GM23338 (cell line): Measurements from ENCODE around the gene DLK1. TPM values are rescaled to one million over a fixed set of nuclear protein-coding genes. Genes with fewer than 3 reads are reported as not detected.

ENCODE experiments used
- ATAC-seq: fragments of 200-7000 bp; cut with Tn5 transposase; 3 replicates; pipeline ENCODE4 v1.9.1; 2020
- DNase-seq: peaks from one replicate; pipeline ENCODE4 v3.0.0-alpha.2; 2015; ENCODE audit warnings: low spot score
- H2AFZ ChIP-seq: fragments of 200-600 bp; sonication (generic); 2 replicates; pipeline ENCODE4 v1.8.0; 2016; ENCODE audit warnings: antibody characterized with exemption, mild to moderate bottlenecking, moderate library complexity
- H3F3A ChIP-seq: fragments of 200-600 bp; sonication (generic); replicated peaks from 2 replicates; pipeline ENCODE4 v1.8.0; 2017; ENCODE audit warnings: antibody characterized with exemption, mixed run types, low read depth
- H3K27ac ChIP-seq: fragments of 200-600 bp; sonication (generic); 2 replicates; pipeline ENCODE4 v1.6.1; 2016; ENCODE audit warnings: low read depth
- H3K27me3 ChIP-seq: fragments of 200-600 bp; sonication (generic); 2 replicates; pipeline ENCODE4 v1.8.0; 2016; ENCODE audit warnings: mild to moderate bottlenecking, mixed run types, moderate library complexity; ENCODE audit not compliant: insufficient read depth
- H3K36me3 ChIP-seq: fragments of 200-600 bp; sonication (generic); 2 replicates; pipeline ENCODE4 v1.8.0; 2016; ENCODE audit warnings: mild to moderate bottlenecking; ENCODE audit not compliant: insufficient read depth
- H3K4me1 ChIP-seq: fragments of 200-600 bp; sonication (generic); 2 replicates; pipeline ENCODE4 v1.8.0; 2016; ENCODE audit warnings: mild to moderate bottlenecking, moderate library complexity; ENCODE audit not compliant: insufficient read depth
- H3K4me2 ChIP-seq: fragments of 200-600 bp; sonication (generic); 2 replicates; pipeline ENCODE4 v1.7.1; 2017; ENCODE audit warnings: mixed run types
- H3K4me3 ChIP-seq: fragments of 200-600 bp; sonication (generic); 2 replicates; pipeline ENCODE4 v1.6.1; 2016; ENCODE audit warnings: mixed run types
- H3K79me2 ChIP-seq: fragments of 200-600 bp; sonication (generic); replicated peaks from 2 replicates; pipeline ENCODE4 v1.8.0; 2017; ENCODE audit warnings: mild to moderate bottlenecking; ENCODE audit not compliant: insufficient read depth
- H3K9me2 ChIP-seq: fragments of 200-600 bp; sonication (generic); 2 replicates; pipeline ENCODE4 v1.8.0; 2017; ENCODE audit not compliant: insufficient read depth
- H4K20me1 ChIP-seq: fragments of 200-600 bp; sonication (generic); replicated peaks from 2 replicates; pipeline ENCODE4 v1.8.0; 2017; ENCODE audit warnings: mild to moderate bottlenecking; ENCODE audit not compliant: insufficient read depth
- H3K27ac Mint-ChIP-seq: 2 replicates; pipeline ENCODE4 v1.8.0; 2020; ENCODE audit warnings: inconsistent platforms, mild to moderate bottlenecking, moderate library complexity, mixed read lengths
- H3K27me3 Mint-ChIP-seq: 3 replicates; pipeline ENCODE4 v1.8.0; 2022; ENCODE audit warnings: low read depth, mild to moderate bottlenecking, moderate library complexity, mixed read lengths, inconsistent platforms; ENCODE audit not compliant: insufficient read depth, poor library complexity
- H3K36me3 Mint-ChIP-seq: 3 replicates; pipeline ENCODE4 v1.8.0; 2021; ENCODE audit warnings: low read depth, mild to moderate bottlenecking, inconsistent platforms, moderate library complexity, mixed read lengths
- H3K4me1 Mint-ChIP-seq: 3 replicates; pipeline ENCODE4 v1.8.0; 2020; ENCODE audit warnings: mild to moderate bottlenecking, inconsistent platforms, mixed read lengths
- H3K4me3 Mint-ChIP-seq: 3 replicates; pipeline ENCODE4 v1.8.0; 2021; ENCODE audit warnings: moderate library complexity, mild to moderate bottlenecking, inconsistent platforms, mixed read lengths
- H3K9me3 Mint-ChIP-seq: 3 replicates; pipeline ENCODE4 v1.8.0; 2020; ENCODE audit warnings: moderate library complexity, mild to moderate bottlenecking, inconsistent platforms, mixed read lengths
- EZH2 ChIP-seq: fragments of 200-600 bp; sonication (generic); IDR thresholded peaks from one replicate; pipeline ENCODE4 v1.8.0; 2017; ENCODE audit warnings: antibody characterized with exemption, mild to moderate bottlenecking, low read depth; ENCODE audit not compliant: unreplicated experiment
- EZH2phosphoT487 ChIP-seq: fragments of 200-600 bp; sonication (generic); IDR thresholded peaks from one replicate; pipeline ENCODE4 v1.8.1; 2018; ENCODE audit warnings: antibody characterized with exemption; ENCODE audit not compliant: unreplicated experiment
- NANOG ChIP-seq: IDR thresholded peaks from 2 replicates; pipeline ENCODE4 v1.6.1; 2016; ENCODE audit warnings: antibody characterized with exemption, borderline replicate concordance
- POLR2AphosphoS5 ChIP-seq: IDR thresholded peaks from 2 replicates; pipeline ENCODE4 v1.6.1; 2016; ENCODE audit warnings: antibody characterized with exemption, low read depth
- STAT1 ChIP-seq: IDR thresholded peaks from one replicate; pipeline ENCODE4 v1.6.1; 2016; ENCODE audit warnings: antibody characterized with exemption; ENCODE audit not compliant: unreplicated experiment
- ZNF331 ChIP-seq: fragments of 250-450 bp; sonication (Bioruptor Pico); IDR thresholded peaks from 2 replicates; pipeline ENCODE4 v1.5.0; 2020; ENCODE audit warnings: low read depth, mild to moderate bottlenecking, moderate library complexity
- polyA plus RNA-seq: library from polyadenylated mRNA; unstranded; fragments of >200 nt; fragmentation: Nextera tagmentation; extraction: Ambion mirVana; gene quantifications from 2 replicates; pipeline ENCODE4 v1.2.1, GENCODE V29; 2016
- total RNA-seq: library from RNA; depleted of rRNA; stranded (reverse); fragments of >200 nt; shearing (Covaris generic); gene quantifications from 2 replicates; pipeline ENCODE4 v1.2.3, GENCODE V29; 2014
- TF ChIP-seq, protein P1 (sequence below): IDR thresholded peaks from one replicate; pipeline ENCODE4 v1.6.1; 2018; ENCODE audit warnings: antibody characterized with exemption; ENCODE audit not compliant: unreplicated experiment
- TF ChIP-seq, protein P2 (sequence below), 2 experiments: fragments of 200-600 bp in 1 of 2; sonication (generic) in 1 of 2; conservative IDR thresholded peaks; 2 replicates each; pipeline versions ENCODE4 v1.5.1 to v1.6.1; 2016 to 2017; ENCODE audit warnings: antibody characterized with exemption in 2 of 2, low read depth in 2 of 2, mild to moderate bottlenecking in 2 of 2, moderate library complexity in 1 of 2
- TF ChIP-seq, protein P3 (sequence below): IDR thresholded peaks from 2 replicates; pipeline ENCODE4 v1.6.1; 2016; ENCODE audit warnings: antibody characterized with exemption

The DLK1 gene
- total and polyA plus RNA-seq, 2 experiments from 2014 or later = 1.1 to 1.2 TPM

DNA sequence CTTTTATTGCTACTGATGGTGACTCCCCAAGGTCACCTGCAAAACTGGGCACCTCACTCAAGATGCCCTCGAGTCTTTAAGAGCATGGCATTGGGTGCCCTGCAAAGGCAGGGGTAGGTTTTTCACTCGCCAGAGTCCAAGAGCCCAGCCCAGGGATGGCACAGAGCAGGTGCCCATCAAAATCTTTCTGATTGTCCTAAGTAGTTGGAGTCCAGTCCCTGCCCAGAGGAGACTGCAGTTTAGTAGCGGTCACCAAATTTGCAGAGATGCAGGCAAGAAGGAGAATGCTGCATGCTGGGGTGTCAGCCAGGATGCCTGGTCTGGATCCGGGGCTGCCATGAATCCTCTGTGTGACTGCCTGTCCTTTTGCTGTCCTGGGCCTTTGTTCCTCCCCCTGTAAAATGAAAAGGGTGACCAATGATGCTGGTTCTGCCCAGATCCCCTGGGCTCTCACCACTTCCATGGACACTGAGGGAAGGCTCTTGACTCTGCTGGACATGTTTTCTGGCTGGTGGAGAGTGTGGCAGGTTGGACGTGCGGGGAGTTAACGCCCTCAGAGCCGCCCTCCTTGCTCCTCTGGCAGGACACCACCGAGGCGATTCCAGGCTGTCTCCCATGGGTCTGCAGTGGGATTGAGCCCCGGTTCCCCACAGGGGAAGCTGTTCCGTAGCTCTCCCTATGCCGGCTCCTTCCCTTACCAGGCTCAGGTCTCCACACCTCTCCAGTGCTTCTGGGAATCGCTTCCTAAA is 41.3 kb downstream of the DLK1 start:
- Mint-ChIP-seq H3K9me3 (peaks cover 24% of the 10 kb centered on the region), H3K4me3 (no peak overlapping the region), H3K36me3 (peaks cover 17% of the 10 kb centered on the region), H3K27ac (no peak overlapping the region), H3K27me3 (no peaks in the 10 kb centered on the region), H3K4me1 (peaks cover 8% of the 10 kb centered on the region; the same call in 2 of the 3 replicates)
- Histone ChIP-seq H2AFZ (no peak overlapping the region), H3K36me3 (no peaks in the 10 kb centered on the region), H4K20me1 (no peaks in the 10 kb centered on the region), H3K27ac (no peak overlapping the region), H3K9me2 (peaks cover 3% of the 10 kb centered on the region; the same call in 1 of the 2 replicates), H3K4me1 (no peaks in the 10 kb centered on the region), H3F3A (no peaks in the 10 kb centered on the region), H3K79me2 (no peaks in the 10 kb centered on the region), H3K4me2 (no peak overlapping the region), H3K27me3 (no peaks in the 10 kb centered on the region), H3K4me3 (no peak overlapping the region)
- DNase-seq (no peak), ATAC-seq (no peak)
- no peak for TF ChIP-seq STAT1
- no peak for TF ChIP-seq EZH2phosphoT487
- TF ChIP-seq NANOG = no peak
- TF ChIP-seq POLR2AphosphoS5 = no peak

DNA sequence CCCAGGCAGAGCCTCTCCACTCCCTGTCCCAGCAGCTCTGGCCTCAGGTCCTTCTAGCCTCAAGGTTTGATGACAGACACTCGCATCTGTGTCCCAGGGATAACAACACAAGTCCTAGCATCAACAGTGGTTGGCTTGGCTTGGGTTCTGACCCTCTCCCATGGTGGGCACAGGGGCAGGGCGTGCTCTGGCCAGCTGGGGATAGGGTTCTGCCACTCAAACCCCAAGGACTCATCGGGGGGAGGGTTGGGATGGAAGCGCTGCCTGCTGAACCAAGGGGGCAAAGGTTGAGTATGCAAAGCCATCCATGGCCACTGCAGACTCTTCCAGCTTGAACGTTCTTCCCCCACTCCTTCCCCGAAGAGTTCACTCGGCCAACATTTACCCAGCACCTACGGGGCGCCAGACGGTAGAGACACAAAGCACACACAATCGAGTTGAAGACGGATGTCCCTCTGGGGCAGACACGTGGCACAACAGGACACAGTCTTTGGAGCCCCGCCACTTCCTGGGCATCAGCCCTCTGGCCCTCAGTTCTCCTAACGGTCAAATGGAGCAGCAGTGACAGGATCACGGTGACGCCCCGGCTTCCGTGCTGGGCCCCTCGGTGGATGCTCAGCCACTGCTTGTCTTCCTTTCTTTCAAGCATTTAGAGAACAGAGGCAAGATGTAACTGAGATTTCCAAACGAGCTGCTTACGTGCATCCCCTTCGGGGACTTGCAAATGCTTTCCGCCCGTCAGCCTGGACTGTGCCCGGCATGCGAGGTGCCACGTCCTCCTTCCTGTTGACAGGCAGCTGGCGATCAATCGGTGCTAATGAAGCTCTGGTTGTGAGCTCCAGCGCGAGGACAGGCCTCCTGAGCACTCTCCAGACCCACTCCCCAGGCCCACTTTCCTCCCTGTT is 42.6 kb downstream of the DLK1 start:
- peaks cover 3% of the 10 kb centered on the region; the same call in 1 of the 2 replicates for H3K9me2 ChIP-seq
- ATAC-seq (no peak), DNase-seq (no peak)
- no peak overlapping the region for H3K4me2 ChIP-seq
- H3K4me3 ChIP-seq = no peak overlapping the region
- peaks cover 17% of the 10 kb centered on the region for H3K36me3 Mint-ChIP-seq
- no peaks in the 10 kb centered on the region for H3K79me2 ChIP-seq
- no peak overlapping the region for H3K4me3 Mint-ChIP-seq
- no peak overlapping the region for H3K27ac ChIP-seq
- H3K27ac Mint-ChIP-seq = no peak overlapping the region
- no peaks in the 10 kb centered on the region for H3K36me3 ChIP-seq
- no peaks in the 10 kb centered on the region for H3F3A ChIP-seq
- H2AFZ ChIP-seq = no peak overlapping the region
- H3K9me3 Mint-ChIP-seq = peaks cover 18% of the 10 kb centered on the region
- peaks cover 2% of the 10 kb centered on the region for H3K27me3 Mint-ChIP-seq
- H4K20me1 ChIP-seq = no peaks in the 10 kb centered on the region
- peaks cover 8% of the 10 kb centered on the region; the same call in 2 of the 3 replicates for H3K4me1 Mint-ChIP-seq
- no peaks in the 10 kb centered on the region for H3K4me1 ChIP-seq
- H3K27me3 ChIP-seq = no peaks in the 10 kb centered on the region
- TF ChIP-seq NANOG (no peak), EZH2 (no peak)

DNA sequence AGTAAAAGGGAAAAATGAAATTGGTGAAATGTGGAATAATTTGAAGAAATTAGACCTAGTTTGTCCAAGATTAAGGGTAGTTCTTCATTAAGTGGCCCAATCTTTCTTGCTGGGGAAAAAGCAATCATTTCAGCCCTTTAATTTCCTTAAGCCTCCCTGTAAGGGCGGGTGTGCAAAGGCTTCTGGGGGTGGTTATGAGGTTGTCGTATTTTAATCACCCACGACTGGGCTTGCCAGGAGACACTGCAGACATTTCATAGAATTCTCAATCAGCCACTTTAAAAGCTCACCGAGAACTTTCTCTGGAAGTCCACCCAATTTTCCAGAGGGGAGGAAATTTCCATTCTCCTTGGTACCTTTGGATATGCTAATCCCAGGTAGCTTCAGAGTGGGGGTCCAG is 43.4 kb downstream of the DLK1 start:
- Histone ChIP-seq H3K27ac (no peak overlapping the region), H3K4me2 (no peak overlapping the region), H4K20me1 (no peaks in the 10 kb centered on the region), H2AFZ (no peak overlapping the region), H3K36me3 (no peaks in the 10 kb centered on the region), H3F3A (no peaks in the 10 kb centered on the region), H3K79me2 (no peaks in the 10 kb centered on the region), H3K4me1 (no peaks in the 10 kb centered on the region), H3K27me3 (no peaks in the 10 kb centered on the region), H3K9me2 (peaks cover 3% of the 10 kb centered on the region; the same call in 1 of the 2 replicates), H3K4me3 (no peak overlapping the region)
- ATAC-seq (no peak), DNase-seq (no peak)
- H3K36me3 Mint-ChIP-seq = peaks cover 17% of the 10 kb centered on the region
- H3K27ac Mint-ChIP-seq = no peak overlapping the region
- peaks cover 2% of the 10 kb centered on the region for H3K27me3 Mint-ChIP-seq
- peaks cover 1% of the 10 kb centered on the region; the same call in 2 of the 3 replicates for H3K4me1 Mint-ChIP-seq
- H3K9me3 Mint-ChIP-seq = peaks cover 18% of the 10 kb centered on the region
- no peak overlapping the region for H3K4me3 Mint-ChIP-seq
- TF ChIP-seq NANOG (no peak), STAT1 (no peak), POLR2AphosphoS5 (no peak), ZNF331 (CRISPR knock-in tag) (no peak)
- TF ChIP-seq, protein P1, sequence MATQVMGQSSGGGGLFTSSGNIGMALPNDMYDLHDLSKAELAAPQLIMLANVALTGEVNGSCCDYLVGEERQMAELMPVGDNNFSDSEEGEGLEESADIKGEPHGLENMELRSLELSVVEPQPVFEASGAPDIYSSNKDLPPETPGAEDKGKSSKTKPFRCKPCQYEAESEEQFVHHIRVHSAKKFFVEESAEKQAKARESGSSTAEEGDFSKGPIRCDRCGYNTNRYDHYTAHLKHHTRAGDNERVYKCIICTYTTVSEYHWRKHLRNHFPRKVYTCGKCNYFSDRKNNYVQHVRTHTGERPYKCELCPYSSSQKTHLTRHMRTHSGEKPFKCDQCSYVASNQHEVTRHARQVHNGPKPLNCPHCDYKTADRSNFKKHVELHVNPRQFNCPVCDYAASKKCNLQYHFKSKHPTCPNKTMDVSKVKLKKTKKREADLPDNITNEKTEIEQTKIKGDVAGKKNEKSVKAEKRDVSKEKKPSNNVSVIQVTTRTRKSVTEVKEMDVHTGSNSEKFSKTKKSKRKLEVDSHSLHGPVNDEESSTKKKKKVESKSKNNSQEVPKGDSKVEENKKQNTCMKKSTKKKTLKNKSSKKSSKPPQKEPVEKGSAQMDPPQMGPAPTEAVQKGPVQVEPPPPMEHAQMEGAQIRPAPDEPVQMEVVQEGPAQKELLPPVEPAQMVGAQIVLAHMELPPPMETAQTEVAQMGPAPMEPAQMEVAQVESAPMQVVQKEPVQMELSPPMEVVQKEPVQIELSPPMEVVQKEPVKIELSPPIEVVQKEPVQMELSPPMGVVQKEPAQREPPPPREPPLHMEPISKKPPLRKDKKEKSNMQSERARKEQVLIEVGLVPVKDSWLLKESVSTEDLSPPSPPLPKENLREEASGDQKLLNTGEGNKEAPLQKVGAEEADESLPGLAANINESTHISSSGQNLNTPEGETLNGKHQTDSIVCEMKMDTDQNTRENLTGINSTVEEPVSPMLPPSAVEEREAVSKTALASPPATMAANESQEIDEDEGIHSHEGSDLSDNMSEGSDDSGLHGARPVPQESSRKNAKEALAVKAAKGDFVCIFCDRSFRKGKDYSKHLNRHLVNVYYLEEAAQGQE = no peak
- TF ChIP-seq, protein P2, sequence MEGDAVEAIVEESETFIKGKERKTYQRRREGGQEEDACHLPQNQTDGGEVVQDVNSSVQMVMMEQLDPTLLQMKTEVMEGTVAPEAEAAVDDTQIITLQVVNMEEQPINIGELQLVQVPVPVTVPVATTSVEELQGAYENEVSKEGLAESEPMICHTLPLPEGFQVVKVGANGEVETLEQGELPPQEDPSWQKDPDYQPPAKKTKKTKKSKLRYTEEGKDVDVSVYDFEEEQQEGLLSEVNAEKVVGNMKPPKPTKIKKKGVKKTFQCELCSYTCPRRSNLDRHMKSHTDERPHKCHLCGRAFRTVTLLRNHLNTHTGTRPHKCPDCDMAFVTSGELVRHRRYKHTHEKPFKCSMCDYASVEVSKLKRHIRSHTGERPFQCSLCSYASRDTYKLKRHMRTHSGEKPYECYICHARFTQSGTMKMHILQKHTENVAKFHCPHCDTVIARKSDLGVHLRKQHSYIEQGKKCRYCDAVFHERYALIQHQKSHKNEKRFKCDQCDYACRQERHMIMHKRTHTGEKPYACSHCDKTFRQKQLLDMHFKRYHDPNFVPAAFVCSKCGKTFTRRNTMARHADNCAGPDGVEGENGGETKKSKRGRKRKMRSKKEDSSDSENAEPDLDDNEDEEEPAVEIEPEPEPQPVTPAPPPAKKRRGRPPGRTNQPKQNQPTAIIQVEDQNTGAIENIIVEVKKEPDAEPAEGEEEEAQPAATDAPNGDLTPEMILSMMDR (conservative IDR thresholded peaks at IDR 0.05; ENCODE audit: low read depth in 2 of 2) = no peak
- TF ChIP-seq, protein P3, sequence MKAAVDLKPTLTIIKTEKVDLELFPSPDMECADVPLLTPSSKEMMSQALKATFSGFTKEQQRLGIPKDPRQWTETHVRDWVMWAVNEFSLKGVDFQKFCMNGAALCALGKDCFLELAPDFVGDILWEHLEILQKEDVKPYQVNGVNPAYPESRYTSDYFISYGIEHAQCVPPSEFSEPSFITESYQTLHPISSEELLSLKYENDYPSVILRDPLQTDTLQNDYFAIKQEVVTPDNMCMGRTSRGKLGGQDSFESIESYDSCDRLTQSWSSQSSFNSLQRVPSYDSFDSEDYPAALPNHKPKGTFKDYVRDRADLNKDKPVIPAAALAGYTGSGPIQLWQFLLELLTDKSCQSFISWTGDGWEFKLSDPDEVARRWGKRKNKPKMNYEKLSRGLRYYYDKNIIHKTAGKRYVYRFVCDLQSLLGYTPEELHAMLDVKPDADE = no peak
